Measurements from ENCODE around the gene CPN2.

DNA sequence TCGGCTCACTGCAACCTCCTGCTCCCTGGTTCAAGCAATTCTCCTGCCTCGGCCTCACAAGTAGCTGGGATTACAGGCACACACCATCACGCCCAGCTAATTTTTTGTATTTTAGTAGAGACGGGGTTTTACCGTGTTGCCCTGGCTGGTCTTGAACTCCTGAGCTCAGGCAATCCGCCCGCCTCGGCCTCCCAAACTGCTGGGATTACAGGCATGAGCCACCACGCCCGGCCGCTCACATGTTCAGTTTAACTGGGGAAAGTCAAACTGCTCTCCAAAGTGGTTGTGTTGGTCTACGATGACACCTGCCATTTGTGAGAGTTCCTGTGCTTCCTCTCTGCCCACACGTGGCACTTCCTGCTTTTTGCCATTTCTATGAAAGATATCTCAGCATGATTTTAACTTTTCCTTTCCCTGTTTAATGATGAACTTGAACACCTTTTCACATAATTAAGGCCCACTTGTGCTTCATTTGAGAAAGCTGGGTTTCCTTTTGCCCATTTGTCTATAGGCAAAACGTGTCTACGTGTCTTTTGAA lies 48.8 kb upstream of the CPN2 start:
- TF ChIP-seq, protein P1, sequence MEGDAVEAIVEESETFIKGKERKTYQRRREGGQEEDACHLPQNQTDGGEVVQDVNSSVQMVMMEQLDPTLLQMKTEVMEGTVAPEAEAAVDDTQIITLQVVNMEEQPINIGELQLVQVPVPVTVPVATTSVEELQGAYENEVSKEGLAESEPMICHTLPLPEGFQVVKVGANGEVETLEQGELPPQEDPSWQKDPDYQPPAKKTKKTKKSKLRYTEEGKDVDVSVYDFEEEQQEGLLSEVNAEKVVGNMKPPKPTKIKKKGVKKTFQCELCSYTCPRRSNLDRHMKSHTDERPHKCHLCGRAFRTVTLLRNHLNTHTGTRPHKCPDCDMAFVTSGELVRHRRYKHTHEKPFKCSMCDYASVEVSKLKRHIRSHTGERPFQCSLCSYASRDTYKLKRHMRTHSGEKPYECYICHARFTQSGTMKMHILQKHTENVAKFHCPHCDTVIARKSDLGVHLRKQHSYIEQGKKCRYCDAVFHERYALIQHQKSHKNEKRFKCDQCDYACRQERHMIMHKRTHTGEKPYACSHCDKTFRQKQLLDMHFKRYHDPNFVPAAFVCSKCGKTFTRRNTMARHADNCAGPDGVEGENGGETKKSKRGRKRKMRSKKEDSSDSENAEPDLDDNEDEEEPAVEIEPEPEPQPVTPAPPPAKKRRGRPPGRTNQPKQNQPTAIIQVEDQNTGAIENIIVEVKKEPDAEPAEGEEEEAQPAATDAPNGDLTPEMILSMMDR (IDR thresholded peaks at IDR 0.05), result no peak
- TF ChIP-seq POLR2AphosphoS5 (IDR thresholded peaks at IDR 0.05; ENCODE audit: low read depth, low read length) (no peak), TCF7L2 (IDR thresholded peaks at IDR 0.05; ENCODE audit: low read depth, low read length) (no peak), SIN3A (IDR thresholded peaks at IDR 0.05; ENCODE audit: borderline replicate concordance, insufficient read depth, low read depth, low read length) (no peak)
- TF ChIP-seq, protein P2, sequence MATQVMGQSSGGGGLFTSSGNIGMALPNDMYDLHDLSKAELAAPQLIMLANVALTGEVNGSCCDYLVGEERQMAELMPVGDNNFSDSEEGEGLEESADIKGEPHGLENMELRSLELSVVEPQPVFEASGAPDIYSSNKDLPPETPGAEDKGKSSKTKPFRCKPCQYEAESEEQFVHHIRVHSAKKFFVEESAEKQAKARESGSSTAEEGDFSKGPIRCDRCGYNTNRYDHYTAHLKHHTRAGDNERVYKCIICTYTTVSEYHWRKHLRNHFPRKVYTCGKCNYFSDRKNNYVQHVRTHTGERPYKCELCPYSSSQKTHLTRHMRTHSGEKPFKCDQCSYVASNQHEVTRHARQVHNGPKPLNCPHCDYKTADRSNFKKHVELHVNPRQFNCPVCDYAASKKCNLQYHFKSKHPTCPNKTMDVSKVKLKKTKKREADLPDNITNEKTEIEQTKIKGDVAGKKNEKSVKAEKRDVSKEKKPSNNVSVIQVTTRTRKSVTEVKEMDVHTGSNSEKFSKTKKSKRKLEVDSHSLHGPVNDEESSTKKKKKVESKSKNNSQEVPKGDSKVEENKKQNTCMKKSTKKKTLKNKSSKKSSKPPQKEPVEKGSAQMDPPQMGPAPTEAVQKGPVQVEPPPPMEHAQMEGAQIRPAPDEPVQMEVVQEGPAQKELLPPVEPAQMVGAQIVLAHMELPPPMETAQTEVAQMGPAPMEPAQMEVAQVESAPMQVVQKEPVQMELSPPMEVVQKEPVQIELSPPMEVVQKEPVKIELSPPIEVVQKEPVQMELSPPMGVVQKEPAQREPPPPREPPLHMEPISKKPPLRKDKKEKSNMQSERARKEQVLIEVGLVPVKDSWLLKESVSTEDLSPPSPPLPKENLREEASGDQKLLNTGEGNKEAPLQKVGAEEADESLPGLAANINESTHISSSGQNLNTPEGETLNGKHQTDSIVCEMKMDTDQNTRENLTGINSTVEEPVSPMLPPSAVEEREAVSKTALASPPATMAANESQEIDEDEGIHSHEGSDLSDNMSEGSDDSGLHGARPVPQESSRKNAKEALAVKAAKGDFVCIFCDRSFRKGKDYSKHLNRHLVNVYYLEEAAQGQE (IDR thresholded peaks at IDR 0.05; ENCODE audit: insufficient read depth in 1 of 2, low read depth in 2 of 2, low read length in 1 of 2), result no peak

All from Panc1 (cell line).